Heart left ventricle (tissue), 13 donors: ENCODE measurements around the gene ARHGAP23.
"Not testable (repeated sequence)": the region's sequence is repeated elsewhere in the genome, so short reads cannot be mapped to it uniquely, and the experiment has no call there.

Experiments used
- POLR2A ChIP-seq, 2 donors: fragments of 450-650 bp; IDR thresholded peaks; one replicate each; pipeline ENCODE4 v1.6.1; 2017; ENCODE audit warnings: antibody characterized with exemption in 2 of 2, mild to moderate bottlenecking in 2 of 2, moderate library complexity in 2 of 2
- TF ChIP-seq, protein P1 (sequence below), 12 donors: fragments of 200-600 bp; sonication (generic) in 4 of 12; IDR thresholded peaks; one replicate each; pipeline versions ENCODE4 v1.5.0 to v1.8.0; 2018 to 2022; ENCODE audit warnings: antibody characterized with exemption in 12 of 12, mild to moderate bottlenecking in 5 of 12
- donor health status: ischemic (EF 13 %, LVEDD 7.1; RV severe dilation, severe dysfunction).
- donor health status: DM: no; HTN: yes; CAD: no.
- donor health status: DM: no; HTN: no; CAD: no.
- donor health status: ischemic (EF 25% LVEDD 6.9; RV normal size, moderate dysfunction).
- donor health status: ischemic (EF 25% LVEDD 5.7; RV mildly dilated, moderate dysfunction).
- donor health status: ischemic (EF 35%, LVEDD 5.7; RV mildly dilated, moderate dysfunction).
- donor health status: nonischemic (EF 11% LVEDD 7.7; RV severe dilation, severe dysfunction).
- donor health status: DM: yes; HTN: yes; CAD: no.
- donor health status: PGD.
- donor health status: ischemic (EF 29% LVEDD 5.4; RV normal size, mild dysfunction).
- donor health status: nonischemic (EF 23%, LVEDD 6.1; RV moderate dilation, normal function).

DNA sequence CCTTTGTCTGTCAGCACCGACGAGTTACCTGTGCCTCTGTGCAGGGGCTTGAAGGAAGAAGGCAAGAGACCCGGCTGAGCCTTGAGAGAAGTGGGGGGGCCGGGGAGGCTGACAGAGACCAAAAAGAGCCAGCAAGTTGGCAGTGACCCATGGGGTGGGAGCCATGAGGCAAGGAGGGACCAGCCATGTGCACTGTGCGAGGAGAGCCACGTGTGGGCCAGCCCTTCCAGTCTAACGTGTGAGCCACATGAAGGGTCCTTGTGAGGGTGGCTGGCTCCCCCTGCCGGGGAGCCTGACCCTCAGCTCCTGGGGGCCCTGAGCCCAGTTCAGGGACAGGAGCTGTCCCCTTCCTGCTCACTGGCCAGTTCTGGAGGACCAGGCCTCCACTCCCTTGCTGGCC, 46.4 kb downstream of the ARHGAP23 start:
- not testable (repeated sequence) for TF ChIP-seq POLR2A (IDR thresholded peaks at IDR 0.05)
- TF ChIP-seq, protein P1, sequence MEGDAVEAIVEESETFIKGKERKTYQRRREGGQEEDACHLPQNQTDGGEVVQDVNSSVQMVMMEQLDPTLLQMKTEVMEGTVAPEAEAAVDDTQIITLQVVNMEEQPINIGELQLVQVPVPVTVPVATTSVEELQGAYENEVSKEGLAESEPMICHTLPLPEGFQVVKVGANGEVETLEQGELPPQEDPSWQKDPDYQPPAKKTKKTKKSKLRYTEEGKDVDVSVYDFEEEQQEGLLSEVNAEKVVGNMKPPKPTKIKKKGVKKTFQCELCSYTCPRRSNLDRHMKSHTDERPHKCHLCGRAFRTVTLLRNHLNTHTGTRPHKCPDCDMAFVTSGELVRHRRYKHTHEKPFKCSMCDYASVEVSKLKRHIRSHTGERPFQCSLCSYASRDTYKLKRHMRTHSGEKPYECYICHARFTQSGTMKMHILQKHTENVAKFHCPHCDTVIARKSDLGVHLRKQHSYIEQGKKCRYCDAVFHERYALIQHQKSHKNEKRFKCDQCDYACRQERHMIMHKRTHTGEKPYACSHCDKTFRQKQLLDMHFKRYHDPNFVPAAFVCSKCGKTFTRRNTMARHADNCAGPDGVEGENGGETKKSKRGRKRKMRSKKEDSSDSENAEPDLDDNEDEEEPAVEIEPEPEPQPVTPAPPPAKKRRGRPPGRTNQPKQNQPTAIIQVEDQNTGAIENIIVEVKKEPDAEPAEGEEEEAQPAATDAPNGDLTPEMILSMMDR (IDR thresholded peaks at IDR 0.05) = peak in 11 of 12 donors; percentile 11 to 57 (median 43)
